Measurements from ENCODE around the gene PTBP2.
"Not testable (repeated sequence)": the region's sequence is repeated elsewhere in the genome, so short reads cannot be mapped to it uniquely, and the experiment has no call there.

The PTBP2 gene

GRCh38 chr1:96741335-96741734, 19.8 kb downstream of the PTBP2 start:
- no peak for DNase-seq

DNA sequence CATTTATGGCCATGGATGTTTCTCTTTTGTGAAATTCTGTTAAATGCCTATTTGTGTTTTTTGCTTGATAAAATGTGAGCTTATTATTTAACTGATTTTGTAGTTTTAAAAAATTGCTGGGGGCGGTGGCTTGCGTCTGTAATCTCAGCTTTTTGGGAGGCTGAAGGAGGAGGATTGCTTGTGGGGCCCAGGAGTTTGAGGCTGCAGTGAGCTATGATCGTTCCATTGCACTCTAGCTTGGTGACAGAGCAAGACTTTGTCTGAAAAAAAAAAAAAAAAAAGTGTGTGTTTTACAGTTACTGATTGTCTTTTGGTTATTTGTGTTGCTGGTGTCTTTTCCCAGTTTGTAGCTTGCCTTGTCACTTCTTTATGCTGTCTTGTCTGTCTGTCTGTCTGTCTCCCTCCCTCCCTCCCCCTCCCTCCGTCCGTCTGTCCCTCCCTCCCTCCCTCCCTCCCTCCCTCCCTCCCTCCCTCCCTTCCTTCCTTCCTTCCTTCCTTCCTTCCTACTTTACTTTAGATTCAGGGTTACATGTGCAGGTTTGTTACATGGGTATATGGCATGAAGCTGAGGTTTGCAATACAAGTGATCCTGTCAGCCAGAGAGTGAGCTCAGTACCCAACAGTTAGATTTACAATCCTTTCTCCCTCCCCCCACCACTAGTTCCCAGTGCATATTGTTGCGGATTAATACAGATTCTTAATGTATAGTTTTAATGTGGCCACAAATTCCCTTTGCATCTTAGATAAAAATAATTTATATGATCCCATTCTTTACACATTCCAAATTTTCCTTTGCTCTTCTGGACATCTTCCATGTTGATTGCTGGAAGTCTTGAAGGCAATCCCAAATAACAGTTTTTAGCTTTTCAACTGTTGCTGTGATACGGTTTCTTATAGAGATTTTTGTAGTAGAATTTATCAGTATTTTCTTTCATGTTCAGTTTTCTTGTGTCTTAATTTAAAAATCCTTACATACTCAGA, 25.1 kb downstream of the PTBP2 start:
- no peak for DNase-seq

DNA sequence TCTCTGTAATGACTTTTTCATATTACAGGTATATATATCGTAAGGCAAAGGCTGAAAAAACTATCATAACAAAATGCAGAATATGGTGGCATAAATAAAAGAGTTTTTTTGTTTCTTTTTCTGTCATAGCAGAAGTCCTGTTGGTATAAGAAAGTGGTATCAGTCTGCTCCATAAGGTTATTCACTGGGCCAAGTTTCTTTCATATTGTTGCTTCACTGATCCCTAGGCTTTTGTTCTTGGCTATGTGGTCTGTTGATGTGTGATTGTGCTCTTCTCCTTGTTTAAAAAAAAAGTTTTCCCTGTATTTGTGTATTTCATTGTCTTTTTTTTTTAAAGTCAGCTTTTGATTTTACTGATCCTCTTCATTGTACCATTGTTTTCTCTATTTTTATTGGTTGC, 26.0 kb downstream of the PTBP2 start:
- DNase-seq, result no peak

GRCh38 chr1:96748078-96748477, 26.5 kb downstream of the PTBP2 start:
- DNase-seq, result no peak

DNA sequence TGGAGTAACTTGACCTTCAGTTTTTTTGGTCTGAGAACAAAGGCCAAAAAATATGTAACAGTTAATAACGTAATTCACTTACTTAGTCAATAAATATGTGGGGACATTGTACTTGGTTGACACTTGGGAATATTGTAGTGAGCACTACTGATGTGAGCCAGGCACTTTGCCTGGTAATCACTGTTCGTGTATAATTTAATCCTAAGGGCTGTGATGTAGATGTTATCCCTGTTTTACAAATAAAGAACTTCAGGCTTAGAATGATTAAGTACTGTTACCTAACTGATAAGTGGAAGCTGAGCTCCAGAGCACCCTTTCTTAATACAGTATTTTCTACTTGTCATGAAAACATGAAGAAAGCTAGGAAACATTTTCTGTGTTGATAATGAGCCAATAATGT, 28.0 kb downstream of the PTBP2 start:
- no peak for DNase-seq

- no peak for DNase-seq
Observed at GRCh38 chr1:96752394-96752793, 30.8 kb downstream of the PTBP2 start.

DNA sequence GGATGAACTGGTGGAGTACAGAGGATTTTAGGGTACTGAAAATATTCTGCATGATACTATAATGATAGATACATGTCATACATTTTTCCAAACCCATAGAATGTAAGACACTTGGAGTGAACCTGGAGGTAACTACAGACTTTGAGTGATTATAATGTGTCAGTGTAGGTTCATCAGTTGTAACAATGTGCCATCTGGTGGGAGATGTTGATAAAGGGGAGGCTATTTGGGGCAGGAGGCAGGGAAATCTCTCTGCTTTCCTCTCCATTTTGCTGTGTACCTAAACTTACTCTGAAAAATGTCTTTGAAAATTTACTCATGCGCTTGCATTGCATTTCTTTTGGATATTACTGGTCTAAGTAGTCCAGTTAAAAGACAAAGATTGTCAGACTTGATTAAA, 35.2 kb downstream of the PTBP2 start:
- DNase-seq, result no peak

GRCh38 chr1:96762586-96762985, 41.0 kb downstream of the PTBP2 start:
- not testable (repeated sequence) for DNase-seq

- DNase-seq, result no peak
Observed at GRCh38 chr1:96763514-96763913, 41.9 kb downstream of the PTBP2 start.

DNA sequence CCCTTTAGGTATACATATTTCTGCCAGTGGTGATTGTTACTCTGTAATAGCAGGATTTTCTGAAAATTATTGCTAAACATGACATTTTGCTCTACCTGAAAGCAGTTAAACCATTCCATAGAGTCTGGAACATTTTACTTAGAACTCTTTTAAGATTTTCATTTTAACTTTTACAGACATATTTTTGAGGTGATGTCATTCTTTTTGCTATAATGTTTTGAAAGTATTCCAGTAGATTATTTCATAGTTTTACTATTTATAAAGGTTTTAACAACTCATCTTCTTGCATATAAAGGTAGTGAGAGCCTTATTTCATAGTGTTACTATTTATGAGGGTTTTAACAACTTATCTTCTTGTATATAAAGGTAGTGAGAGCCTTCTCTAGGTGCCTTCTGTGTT, 42.9 kb downstream of the PTBP2 start:
- no peak for DNase-seq

DNA sequence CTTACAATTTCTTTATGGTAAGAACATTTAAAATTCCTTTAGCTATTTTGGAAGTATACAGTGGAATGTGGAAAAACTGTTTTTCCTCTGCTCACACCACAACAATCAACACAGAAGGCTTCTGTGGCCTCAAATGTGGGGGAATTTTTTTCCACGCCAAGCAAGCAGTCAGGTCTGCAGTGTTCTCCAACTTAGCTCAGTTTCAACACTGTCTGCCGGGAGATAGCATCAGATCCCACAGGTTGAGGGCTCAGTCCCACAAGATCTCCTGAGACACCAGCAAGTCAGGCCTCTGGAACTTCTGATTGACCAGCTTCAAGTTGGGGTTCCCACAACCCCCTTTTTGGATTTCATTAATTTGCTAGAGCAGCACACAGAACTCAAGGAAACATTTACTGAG, 50.3 kb downstream of the PTBP2 start:
- DNase-seq, result no peak

DNA sequence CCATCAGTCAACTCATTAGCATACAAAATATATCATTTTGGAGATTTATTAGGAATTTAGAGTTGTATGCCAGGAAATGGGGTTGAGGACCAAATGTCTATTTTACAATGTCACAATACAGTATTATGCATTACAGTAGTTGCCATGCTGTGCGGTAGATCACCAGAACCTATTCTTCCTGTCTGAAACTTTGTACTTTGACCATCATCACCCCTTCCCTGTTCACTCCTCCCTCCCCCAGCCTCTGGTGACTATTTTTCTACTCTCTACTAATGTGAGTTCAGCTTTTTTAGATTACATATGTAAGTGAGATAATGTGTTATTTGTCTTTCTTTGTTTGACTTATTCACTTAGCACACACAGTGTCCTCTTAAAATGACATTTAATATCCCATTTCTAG, 50.8 kb downstream of the PTBP2 start:
- no peak for DNase-seq

DNA sequence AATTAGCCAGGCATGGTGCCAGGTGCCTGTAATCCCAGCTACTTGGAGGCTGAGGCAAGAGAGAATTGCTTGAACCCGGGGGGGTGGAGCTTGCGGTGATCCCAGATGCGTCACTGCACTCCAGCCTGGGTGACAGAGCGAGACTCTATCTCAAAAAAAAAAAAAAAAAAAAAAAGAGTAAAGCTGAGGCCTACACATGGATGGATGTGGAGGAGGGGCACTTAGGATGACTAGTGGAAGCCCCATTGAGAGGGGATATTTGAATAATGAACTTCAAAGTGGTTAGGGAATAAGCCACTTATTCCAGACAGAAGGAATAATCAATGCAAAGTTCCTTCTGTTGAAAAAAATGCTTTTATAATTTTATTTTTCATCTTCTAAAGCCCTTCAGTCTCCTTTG, 51.4 kb downstream of the PTBP2 start:
- DNase-seq, result no peak

DNA sequence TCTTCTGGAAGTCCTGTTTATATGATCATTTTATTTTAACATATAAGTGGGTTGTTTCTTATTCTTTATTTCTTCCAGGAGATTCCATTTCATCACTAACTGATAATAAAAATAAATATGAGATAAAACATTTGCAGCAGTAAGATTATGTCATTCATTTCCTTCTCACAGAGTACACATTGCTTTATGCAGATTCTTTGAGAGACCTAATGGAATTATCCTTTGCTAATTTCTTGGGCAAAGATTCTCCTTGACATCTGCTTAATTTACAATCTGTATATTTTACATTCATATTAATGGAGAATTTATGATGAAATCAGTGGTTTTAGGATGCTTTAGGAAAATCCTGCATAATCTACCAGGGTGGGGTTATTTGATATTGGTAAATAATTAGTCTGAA, 60.6 kb downstream of the PTBP2 start:
- DNase-seq, result no peak

GRCh38 chr1:96782856-96783255, 61.3 kb downstream of the PTBP2 start:
- no peak for DNase-seq

DNA sequence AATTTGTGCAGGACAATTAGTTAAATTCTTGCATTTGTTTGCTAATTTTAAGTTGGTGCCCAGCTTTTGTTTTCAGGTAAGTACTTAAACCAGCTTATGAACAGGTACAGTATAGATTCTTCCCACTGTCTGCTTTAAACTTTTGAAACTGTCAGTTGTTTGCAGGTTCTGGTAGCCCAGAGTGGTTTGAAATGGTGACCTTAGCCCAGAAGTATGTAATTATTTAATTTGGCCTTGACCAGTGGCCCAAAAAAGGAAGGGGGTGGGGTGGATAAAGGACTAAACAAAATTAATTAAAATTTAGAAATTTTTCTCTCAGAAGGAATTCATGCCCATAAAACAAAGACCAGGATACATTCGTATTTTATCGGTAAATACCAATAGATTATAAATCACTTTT, 69.0 kb downstream of the PTBP2 start:
- DNase-seq, result no peak

GRCh38 chr1:96792220-96792619, 70.6 kb downstream of the PTBP2 start:
- DNase-seq, result no peak

- DNase-seq, result not testable (repeated sequence)
Observed at GRCh38 chr1:96801696-96802095, 80.1 kb downstream of the PTBP2 start.

- no peak for DNase-seq
Observed at GRCh38 chr1:96804648-96805047, 83.1 kb downstream of the PTBP2 start.

GRCh38 chr1:96808191-96808590, 86.6 kb downstream of the PTBP2 start:
- DNase-seq, result no peak

- no peak for DNase-seq
Observed at GRCh38 chr1:96815914-96816313, 94.3 kb downstream of the PTBP2 start.

- DNase-seq, result no peak
Observed at GRCh38 chr1:96820107-96820506, 98.5 kb downstream of the PTBP2 start.

GRCh38 chr1:96820671-96821070, 99.1 kb downstream of the PTBP2 start:
- DNase-seq, result no peak

DNA sequence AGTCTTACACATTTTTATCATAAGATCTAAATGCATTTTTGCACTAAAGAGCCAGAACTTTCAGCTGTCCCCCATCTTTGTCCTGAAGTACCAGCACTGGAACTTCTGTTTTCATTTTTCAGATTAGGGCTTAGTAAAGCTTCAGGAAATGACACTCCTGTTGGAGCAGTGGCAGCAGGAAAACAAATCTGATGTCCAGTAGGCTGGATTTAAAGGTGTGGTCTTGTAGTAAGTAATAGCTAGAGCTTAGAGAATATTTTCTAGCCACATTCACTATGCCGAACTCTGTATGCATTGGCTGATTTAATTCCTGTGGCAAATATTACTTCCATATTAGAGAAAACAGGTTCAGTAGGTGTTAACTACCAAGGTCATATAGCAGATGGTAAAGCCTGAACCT, 103.6 kb downstream of the PTBP2 start:
- DNase-seq, result no peak
